Endodermal cell (in vitro differentiated cells): ENCODE results near the gene ATL3. TPM values are rescaled to one million over a fixed set of nuclear protein-coding genes. Genes with fewer than 3 reads are reported as not detected.

Experiments
- DNase-seq: peaks from one replicate; pipeline ENCODE4 v3.0.0-alpha.2; 2017
- H3K27ac ChIP-seq: 2 replicates; pipeline ENCODE4 v1.5.1; 2013; ENCODE audit warnings: mild to moderate bottlenecking, low read depth, low read length, moderate library complexity
- H3K27me3 ChIP-seq: 2 replicates; pipeline ENCODE4 v1.6.1; 2013; ENCODE audit warnings: mild to moderate bottlenecking, low read length, moderate library complexity; ENCODE audit not compliant: insufficient read depth, control insufficient read depth, poor library complexity, severe bottlenecking
- H3K36me3 ChIP-seq: 2 replicates; pipeline ENCODE4 v1.7.0; 2013; ENCODE audit warnings: mild to moderate bottlenecking, low read length, moderate library complexity; ENCODE audit not compliant: control insufficient read depth, insufficient read depth
- H3K4me1 ChIP-seq: one replicate; pipeline ENCODE4 v1.7.0; 2013; ENCODE audit warnings: low read length; ENCODE audit not compliant: control insufficient read depth, insufficient read depth
- H3K4me3 ChIP-seq: 2 replicates; pipeline ENCODE4 v1.5.1; 2013; ENCODE audit warnings: mild to moderate bottlenecking, low read length, moderate library complexity
- H3K9ac ChIP-seq: 2 replicates; pipeline ENCODE4 v1.6.1; 2013; ENCODE audit warnings: mild to moderate bottlenecking, low read length, moderate library complexity; ENCODE audit not compliant: poor library complexity, severe bottlenecking; ENCODE audit errors: extremely low read depth
- H3K9me3 ChIP-seq: 2 replicates; pipeline ENCODE4 v1.6.1; 2013; ENCODE audit warnings: mild to moderate bottlenecking, low read length, moderate library complexity; ENCODE audit not compliant: control insufficient read depth
- H3K27ac Mint-ChIP-seq: 2 replicates; pipeline ENCODE4 v1.8.0; 2020; ENCODE audit warnings: mixed read lengths
- H3K27me3 Mint-ChIP-seq: 2 replicates; pipeline ENCODE4 v1.8.0; 2021; ENCODE audit warnings: mild to moderate bottlenecking, mixed read lengths; ENCODE audit not compliant: insufficient read depth
- H3K36me3 Mint-ChIP-seq: 2 replicates; pipeline ENCODE4 v1.8.0; 2020; ENCODE audit warnings: low read depth, mixed read lengths
- H3K4me1 Mint-ChIP-seq: 2 replicates; pipeline ENCODE4 v1.8.0; 2020; ENCODE audit warnings: mixed read lengths
- H3K4me3 Mint-ChIP-seq: 2 replicates; pipeline ENCODE4 v1.8.0; 2020; ENCODE audit warnings: mild to moderate bottlenecking, moderate library complexity, mixed read lengths
- H3K9me3 Mint-ChIP-seq: 2 replicates; pipeline ENCODE4 v1.8.0; 2020; ENCODE audit warnings: mild to moderate bottlenecking, mixed read lengths
- WGBS, 2 experiments: methylation state at CpG; one replicate each; pipeline versions ENCODE4 v1.1.5 to v1.1.7; 2013; ENCODE audit warnings: missing lambda C conversion rate in 2 of 2, mixed read lengths in 1 of 2; ENCODE audit not compliant: insufficient coverage in 1 of 2, insufficient read length in 1 of 2; 5-methylcytosine and 5-hydroxymethylcytosine counted together
- total RNA-seq, 2 donors: library from RNA; stranded (reverse); fragmentation: NEBNext Ultra II Directional in 1 of 2; extraction: Animal tissue kit (Norgen Biotek cat#: 25700) in 1 of 2; gene quantifications; 2 replicates in 1 of 2; 3 replicates in 1 of 2; pipeline ENCODE4 v1.2.1, GENCODE V29; 2021
- TF ChIP-seq, protein P1 (sequence below): fragments of 200-600 bp; sonication (generic); conservative IDR thresholded peaks from 2 replicates; pipeline ENCODE4 v1.5.0; 2021; ENCODE audit warnings: antibody characterized with exemption, mild to moderate bottlenecking

ATL3 gene
- total RNA-seq, 2 donors from 2014 or later = 33.8 to 38.0 TPM

DNA sequence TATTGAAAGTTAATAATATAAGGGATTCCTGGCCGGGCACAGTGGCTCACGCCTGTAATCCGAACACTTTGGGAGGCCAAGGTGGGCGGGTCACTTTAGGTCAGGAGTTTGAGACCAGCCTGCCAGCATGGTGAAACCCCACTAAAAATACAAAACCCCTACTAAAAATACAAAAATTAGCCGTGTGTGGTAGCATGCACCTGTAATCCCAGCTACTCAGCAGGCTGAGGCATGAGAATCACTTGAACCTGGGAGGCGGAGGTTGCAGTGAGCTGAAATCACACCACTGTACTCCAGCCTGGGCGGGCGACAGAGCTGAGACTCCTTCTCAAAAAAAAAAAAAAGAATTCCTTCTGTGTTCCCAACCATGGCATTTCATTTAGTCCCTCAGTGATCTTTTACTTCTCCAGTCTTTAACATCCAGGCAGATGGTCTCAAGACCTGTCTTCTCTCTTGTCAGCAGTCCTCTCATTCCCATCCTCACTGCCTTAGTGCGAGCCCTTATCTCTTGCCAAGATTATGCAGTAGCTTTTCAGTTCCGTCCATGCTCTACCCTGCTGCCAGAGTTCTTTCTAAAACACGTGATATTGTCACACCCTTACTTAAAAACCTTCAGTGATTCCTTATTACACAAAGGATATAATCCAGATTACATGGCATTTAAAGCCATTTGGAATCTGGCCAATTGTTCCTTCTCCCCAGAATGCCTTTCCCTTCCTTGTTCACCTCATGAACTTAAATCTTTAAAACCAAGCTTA is 28.0 kb upstream of the ATL3 start:
- no peaks in the 10 kb centered on the region for H3K27me3 Mint-ChIP-seq
- H3K9me3 Mint-ChIP-seq = peaks cover 3% of the 10 kb centered on the region
- Histone ChIP-seq H3K27ac (no peak overlapping the region), H3K9ac (no peak overlapping the region), H3K4me3 (no peak overlapping the region), H3K27me3 (no peaks in the 10 kb centered on the region), H3K4me1 (no peaks in the 10 kb centered on the region), H3K9me3 (no peaks in the 10 kb centered on the region), H3K36me3 (peaks cover 3% of the 10 kb centered on the region)
- DNase-seq = no peak
- H3K36me3 Mint-ChIP-seq = peaks cover 16% of the 10 kb centered on the region
- H3K27ac Mint-ChIP-seq = no peak overlapping the region
- H3K4me3 Mint-ChIP-seq = no peak overlapping the region
- TF ChIP-seq, protein P1, sequence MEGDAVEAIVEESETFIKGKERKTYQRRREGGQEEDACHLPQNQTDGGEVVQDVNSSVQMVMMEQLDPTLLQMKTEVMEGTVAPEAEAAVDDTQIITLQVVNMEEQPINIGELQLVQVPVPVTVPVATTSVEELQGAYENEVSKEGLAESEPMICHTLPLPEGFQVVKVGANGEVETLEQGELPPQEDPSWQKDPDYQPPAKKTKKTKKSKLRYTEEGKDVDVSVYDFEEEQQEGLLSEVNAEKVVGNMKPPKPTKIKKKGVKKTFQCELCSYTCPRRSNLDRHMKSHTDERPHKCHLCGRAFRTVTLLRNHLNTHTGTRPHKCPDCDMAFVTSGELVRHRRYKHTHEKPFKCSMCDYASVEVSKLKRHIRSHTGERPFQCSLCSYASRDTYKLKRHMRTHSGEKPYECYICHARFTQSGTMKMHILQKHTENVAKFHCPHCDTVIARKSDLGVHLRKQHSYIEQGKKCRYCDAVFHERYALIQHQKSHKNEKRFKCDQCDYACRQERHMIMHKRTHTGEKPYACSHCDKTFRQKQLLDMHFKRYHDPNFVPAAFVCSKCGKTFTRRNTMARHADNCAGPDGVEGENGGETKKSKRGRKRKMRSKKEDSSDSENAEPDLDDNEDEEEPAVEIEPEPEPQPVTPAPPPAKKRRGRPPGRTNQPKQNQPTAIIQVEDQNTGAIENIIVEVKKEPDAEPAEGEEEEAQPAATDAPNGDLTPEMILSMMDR = no peak
- H3K4me1 Mint-ChIP-seq = peaks cover 13% of the 10 kb centered on the region
- 84 to 91% methylated on average over 4 to 11 of the region's 11 CpGs for WGBS, 2 experiments

DNA sequence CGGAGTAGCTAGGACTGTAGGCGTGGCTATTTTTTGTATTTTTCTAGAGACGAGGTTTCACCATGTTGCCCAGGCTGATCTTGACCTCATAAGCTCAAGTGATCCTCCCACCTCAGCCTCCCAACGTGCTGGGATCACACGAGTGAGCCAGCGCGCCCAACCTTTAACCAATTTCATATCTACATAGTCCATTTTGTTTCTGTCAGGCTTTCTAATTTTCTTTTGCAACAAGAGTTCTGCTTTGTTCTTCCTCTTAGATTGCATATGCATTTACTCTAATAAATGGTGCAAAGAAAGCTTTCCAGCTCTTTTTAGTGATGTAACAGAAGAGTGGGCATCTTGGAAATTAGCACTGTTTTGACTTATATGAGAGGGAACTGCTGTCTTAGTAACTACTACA is 23.4 kb upstream of the ATL3 start:
- Mint-ChIP-seq H3K27me3 (no peaks in the 10 kb centered on the region), H3K4me1 (peaks cover 11% of the 10 kb centered on the region), H3K4me3 (no peak overlapping the region), H3K9me3 (no peaks in the 10 kb centered on the region), H3K36me3 (peaks cover 2% of the 10 kb centered on the region), H3K27ac (no peak overlapping the region)
- Histone ChIP-seq H3K4me1 (no peaks in the 10 kb centered on the region), H3K36me3 (no peaks in the 10 kb centered on the region), H3K9me3 (no peaks in the 10 kb centered on the region), H3K9ac (no peak overlapping the region), H3K27me3 (no peaks in the 10 kb centered on the region), H3K27ac (no peak overlapping the region), H3K4me3 (no peak overlapping the region)
- TF ChIP-seq, protein P1 = no peak
- DNase-seq = no peak
- 91 to 95% methylated on average over 7 of the region's 7 CpGs for WGBS, 2 experiments

DNA sequence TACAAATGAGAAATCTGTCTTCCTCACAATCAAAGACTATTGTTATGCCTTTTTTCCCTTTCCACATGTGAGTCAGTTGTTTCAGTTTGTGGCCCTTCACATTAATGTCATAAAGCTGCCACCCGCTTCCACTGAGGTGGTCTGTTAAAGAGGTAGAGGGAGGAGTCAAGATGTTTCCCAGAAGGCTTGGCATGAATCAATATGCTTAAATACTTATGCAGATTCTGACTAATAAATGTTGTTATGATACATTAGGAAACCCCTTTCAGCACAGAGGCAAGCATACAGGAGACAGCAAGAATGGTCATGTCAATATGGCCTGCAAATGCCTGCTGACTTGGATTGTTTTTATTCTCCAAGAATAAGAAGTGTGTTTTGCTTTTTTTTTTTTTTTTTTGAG is 16.7 kb upstream of the ATL3 start:
- no peak overlapping the region for H3K27ac ChIP-seq
- Mint-ChIP-seq H3K36me3 (peaks cover 9% of the 10 kb centered on the region), H3K4me1 (peaks cover 15% of the 10 kb centered on the region), H3K4me3 (no peak overlapping the region), H3K27me3 (no peaks in the 10 kb centered on the region), H3K9me3 (no peaks in the 10 kb centered on the region), H3K27ac (no peak overlapping the region)
- H3K4me3 ChIP-seq = no peak overlapping the region
- no peaks in the 10 kb centered on the region for H3K4me1 ChIP-seq
- no peaks in the 10 kb centered on the region for H3K9me3 ChIP-seq
- H3K36me3 ChIP-seq = no peaks in the 10 kb centered on the region
- H3K27me3 ChIP-seq = no peaks in the 10 kb centered on the region
- WGBS, 2 experiments = 100% methylated on average over 1 of the region's 1 CpG; no CpG with 5 or more reads in 1 of the 2 experiments
- TF ChIP-seq, protein P1 = no peak
- H3K9ac ChIP-seq = no peak overlapping the region
- DNase-seq = no peak
